Gastroesophageal sphincter (tissue), 4 donors: ENCODE results near the gene ANXA2. TPM values are rescaled to one million over a fixed set of nuclear protein-coding genes. Genes with fewer than 3 reads are reported as not detected.
"Not testable (repeated sequence)": the region's sequence is repeated elsewhere in the genome, so short reads cannot be mapped to it uniquely, and the experiment has no call there.

ENCODE experiments used
- ATAC-seq: fragments of 150-250 bp; one replicate; pipeline ENCODE4 v1.9.1; 2016; ENCODE audit warnings: mild to moderate bottlenecking, moderate library complexity
- H3K27ac ChIP-seq, 4 donors: fragments of 200-600 bp; sonication (generic) in 3 of 4; 1 replicate in 3 of 4; 2 replicates in 1 of 4; pipeline ENCODE4 v1.5.1; 2016 to 2019
- H3K27me3 ChIP-seq: fragments of 200-600 bp; sonication (generic); one replicate; pipeline ENCODE4 v1.5.1; 2019
- H3K36me3 ChIP-seq, 2 donors: fragments of 200-600 bp; sonication (generic); one replicate each; pipeline ENCODE4 v1.5.1; 2019; ENCODE audit warnings: control low read depth in 1 of 2
- H3K4me1 ChIP-seq, 3 donors: fragments of 200-600 bp; sonication (generic); 1 replicate in 2 of 3; 2 replicates in 1 of 3; pipeline ENCODE4 v1.5.1; 2016 to 2019; ENCODE audit warnings: control low read depth in 2 of 3
- H3K4me3 ChIP-seq, 2 donors: fragments of 200-600 bp; sonication (generic); one replicate each; pipeline ENCODE4 v1.5.1; 2019; ENCODE audit warnings: mild to moderate bottlenecking in 1 of 2, moderate library complexity in 1 of 2
- H3K9me3 ChIP-seq, 3 donors: fragments of 200-600 bp; sonication (generic); one replicate each; pipeline ENCODE4 v1.5.1; 2017 to 2019; ENCODE audit warnings: control low read depth in 2 of 3
- CTCF ChIP-seq, 4 experiments: fragments of 200-600 bp in 2 of 4; fragments of 450-650 bp in 2 of 4; sonication (generic) in 1 of 4; IDR thresholded peaks; one replicate each; pipeline ENCODE4 v1.5.1; 2017 to 2019; ENCODE audit warnings: antibody characterized with exemption in 4 of 4, mild to moderate bottlenecking in 2 of 4, moderate library complexity in 2 of 4
- EP300 ChIP-seq: sonication (generic); formaldehyde crosslinking; IDR thresholded peaks from one replicate; pipeline ENCODE4 v1.6.1; 2017; ENCODE audit warnings: antibody characterized with exemption, mild to moderate bottlenecking
- POLR2A ChIP-seq, 2 donors: fragments of 450-650 bp; IDR thresholded peaks; one replicate each; pipeline ENCODE4 v1.6.1; 2017; ENCODE audit warnings: antibody characterized with exemption in 2 of 2, mild to moderate bottlenecking in 2 of 2, moderate library complexity in 1 of 2
- POLR2AphosphoS5 ChIP-seq: sonication (generic); formaldehyde crosslinking; IDR thresholded peaks from one replicate; pipeline ENCODE4 v1.6.1; 2017; ENCODE audit warnings: antibody characterized with exemption
- WGBS, 2 donors: methylation state at CpG; one replicate each; pipeline ENCODE4 v1.1.5; 2018; ENCODE audit warnings: low coverage in 1 of 2; 5-methylcytosine and 5-hydroxymethylcytosine counted together
- total RNA-seq, 4 donors: library from RNA; depleted of rRNA; stranded (reverse); fragments of >200 nt; gene quantifications; one replicate each; pipeline ENCODE4 v1.1.0, GENCODE V29; 2016

Gene ANXA2
- total RNA-seq, 4 donors from 2014 or later: 301 to 793 (median 570) TPM

- no peak for ATAC-seq
- Histone ChIP-seq H3K4me3 (no peak overlapping the region), H3K36me3 (no peaks in the 10 kb centered on the region), H3K4me1 (peaks cover 0 to 3% (median 0%) of the 10 kb centered on the region in 3 donors), H3K27me3 (no peaks in the 10 kb centered on the region), H3K27ac (no peak overlapping the region), H3K9me3 (no peaks in the 10 kb centered on the region)
- TF ChIP-seq POLR2A (IDR thresholded peaks at IDR 0.05): no peak
- TF ChIP-seq POLR2AphosphoS5: no peak
- no peak for TF ChIP-seq CTCF (IDR thresholded peaks at IDR 0.05)
- TF ChIP-seq EP300: no peak
- 46 to 64% methylated on average over 2 of the region's 2 CpGs for WGBS, 2 donors
Observed at GRCh38 chr15:60405399-60405798, 7.6 kb upstream of the ANXA2 start.

GRCh38 chr15:60404351-60404750, 6.6 kb upstream of the ANXA2 start:
- not testable (repeated sequence) for H3K4me3 ChIP-seq, H3K4me1 ChIP-seq, H3K27me3 ChIP-seq, H3K36me3 ChIP-seq, ATAC-seq, H3K9me3 ChIP-seq, H3K27ac ChIP-seq
- WGBS, 2 donors: 92 to 100% methylated on average over 7 to 10 of the region's 12 CpGs

- H3K4me1 ChIP-seq: peaks cover 0 to 24% (median 0%) of the 10 kb centered on the region in 3 donors
- ATAC-seq: no peak
- TF ChIP-seq CTCF (IDR thresholded peaks at IDR 0.05): no peak
- TF ChIP-seq POLR2A (IDR thresholded peaks at IDR 0.05): no peak
- no peak for TF ChIP-seq EP300
- TF ChIP-seq POLR2AphosphoS5: no peak
- no peak overlapping the region for H3K4me3 ChIP-seq
- H3K36me3 ChIP-seq: no peaks in the 10 kb centered on the region
- no peaks in the 10 kb centered on the region for H3K27me3 ChIP-seq
- no peaks in the 10 kb centered on the region for H3K9me3 ChIP-seq
- WGBS, 2 donors: 28 to 33% methylated on average over 3 of the region's 3 CpGs
- no peak overlapping the region for H3K27ac ChIP-seq
Observed at GRCh38 chr15:60400944-60401343, 3.2 kb upstream of the ANXA2 start.

GRCh38 chr15:60399931-60400330, 2.1 kb upstream of the ANXA2 start:
- no peak for ATAC-seq
- H3K9me3 ChIP-seq: no peaks in the 10 kb centered on the region
- TF ChIP-seq POLR2A (IDR thresholded peaks at IDR 0.05) (no peak), CTCF (IDR thresholded peaks at IDR 0.05) (no peak), EP300 (no peak), POLR2AphosphoS5 (no peak)
- no peak overlapping the region for H3K4me3 ChIP-seq
- peaks cover 0 to 34% (median 9%) of the 10 kb centered on the region in 3 donors for H3K4me1 ChIP-seq
- H3K36me3 ChIP-seq: peaks cover 0 to 5% of the 10 kb centered on the region in 2 donors
- H3K27me3 ChIP-seq: no peaks in the 10 kb centered on the region
- H3K27ac ChIP-seq: peak overlapping the region in 2 of 4 donors; percentile 97
- 67 to 91% methylated on average over 1 of the region's 1 CpG for WGBS, 2 donors

GRCh38 chr15:60399246-60399915, 1.6 kb upstream of the ANXA2 start:
- WGBS, 2 donors: 27 to 69% methylated on average over 10 to 21 of the region's 21 CpGs
- Histone ChIP-seq H3K36me3 (peaks cover 0 to 5% of the 10 kb centered on the region in 2 donors), H3K27me3 (no peaks in the 10 kb centered on the region), H3K9me3 (no peaks in the 10 kb centered on the region), H3K4me1 (peaks cover 0 to 40% (median 15%) of the 10 kb centered on the region in 3 donors), H3K27ac (peak overlapping the region in 3 of 4 donors; percentile 97 to 99 (median 97)), H3K4me3 (peak overlapping the region in 1 of 2 donors; percentile 97)
- TF ChIP-seq POLR2A (IDR thresholded peaks at IDR 0.05) (no peak), POLR2AphosphoS5 (no peak), EP300 (no peak), CTCF (IDR thresholded peaks at IDR 0.05) (no peak)
- no peak for ATAC-seq
